Common myeloid progenitor, CD34-positive (primary cell): Measurements from ENCODE around the gene APLF.

Experiments used
- CTCF ChIA-PET: fragments of 350-600 bp; sonication (Branson Sonifier 250); formaldehyde crosslinking; loops from one replicate; lab custom pipeline; 2021; ENCODE audit warnings: antibody characterized with exemption; lab: Charles Lee
- POLR2A ChIA-PET: fragments of 350-600 bp; sonication (Branson Sonifier 250); formaldehyde crosslinking; loops from one replicate; lab custom pipeline; 2021; ENCODE audit warnings: antibody characterized with exemption; lab: Charles Lee
- DNase-seq, 3 donors: peaks; one replicate each; pipeline versions ENCODE4 v3.0.0 to v3.0.0-alpha.2; 2013
- H3K27ac ChIP-seq, 2 experiments: 1 replicate in 1 of 2; 2 replicates in 1 of 2; pipeline ENCODE4 v1.7.0; 2013; ENCODE audit warnings: inconsistent platforms in 2 of 2, low read length in 2 of 2, mild to moderate bottlenecking in 2 of 2, low read depth in 1 of 2, moderate library complexity in 1 of 2; ENCODE audit not compliant: severe bottlenecking in 2 of 2, insufficient read depth in 1 of 2, poor library complexity in 1 of 2
- H3K27me3 ChIP-seq, 5 experiments: replicated peaks in 2 of 5; 1 replicate in 3 of 5; 2 replicates in 2 of 5; pipeline versions ENCODE4 v1.6.1 to v1.7.0; 2013; ENCODE audit warnings: low read length in 4 of 5, mild to moderate bottlenecking in 2 of 5, moderate library complexity in 2 of 5, inconsistent platforms in 1 of 5; ENCODE audit not compliant: insufficient read depth in 5 of 5, control insufficient read depth in 4 of 5
- H3K36me3 ChIP-seq, 4 experiments: 1 replicate in 2 of 4; 2 replicates in 2 of 4; pipeline versions ENCODE4 v1.6.1 to v1.7.0; 2013; ENCODE audit warnings: low read length in 3 of 4, control low read depth in 1 of 4, mild to moderate bottlenecking in 1 of 4; ENCODE audit not compliant: control insufficient read depth in 4 of 4, insufficient read depth in 4 of 4
- H3K4me1 ChIP-seq, 4 experiments: 1 replicate in 3 of 4; 2 replicates in 1 of 4; pipeline versions ENCODE4 v1.6.1 to v1.7.1; 2013; ENCODE audit warnings: low read length in 3 of 4, mild to moderate bottlenecking in 3 of 4, control low read depth in 1 of 4, inconsistent platforms in 1 of 4, moderate library complexity in 1 of 4; ENCODE audit not compliant: control insufficient read depth in 4 of 4, insufficient read depth in 4 of 4; ENCODE audit errors: control extremely low read depth in 1 of 4
- H3K4me3 ChIP-seq, 7 experiments: 1 replicate in 4 of 7; 2 replicates in 3 of 7; pipeline versions ENCODE4 v1.5.1 to v1.7.0; 2013; ENCODE audit warnings: mild to moderate bottlenecking in 7 of 7, low read length in 6 of 7, moderate library complexity in 6 of 7, inconsistent platforms in 2 of 7, low read depth in 2 of 7, control low read depth in 1 of 7; ENCODE audit not compliant: insufficient read depth in 4 of 7, control insufficient read depth in 1 of 7; ENCODE audit errors: extremely low read depth in 1 of 7
- H3K9me3 ChIP-seq, 5 experiments: 1 replicate in 4 of 5; 2 replicates in 1 of 5; pipeline versions ENCODE4 v1.6.1 to v1.7.1; 2013; ENCODE audit warnings: low read length in 4 of 5, mild to moderate bottlenecking in 2 of 5, inconsistent platforms in 1 of 5, low read depth in 1 of 5, moderate library complexity in 1 of 5; ENCODE audit not compliant: control insufficient read depth in 4 of 5, insufficient read depth in 2 of 5; ENCODE audit errors: control extremely low read depth in 1 of 5
- WGBS: methylation state at CpG from one replicate; pipeline ENCODE4 v1.1.5; 2013; ENCODE audit not compliant: insufficient coverage; 5-methylcytosine and 5-hydroxymethylcytosine counted together

The APLF gene

GRCh38 chr2:68464651-68465050 lies 2.7 kb upstream of the APLF start:
- DNase-seq = no peak
- ChIA-PET CTCF (interaction anchor here (0.9 to 3.5 kb wide), 15 partner anchors 8 to 479 kb away, joined by 3 to 48 read pairs (median 3); no protein-coding TSS in a partner anchor), POLR2A (no interaction called here)
- Histone ChIP-seq H3K27me3 (no peaks in the 10 kb centered on the region), H3K4me3 (no peak overlapping the region), H3K36me3 (peaks cover 0 to 3% (median 0%) of the 10 kb centered on the region in 4 experiments), H3K4me1 (peaks cover 2 to 29% (median 18%) of the 10 kb centered on the region in 4 experiments), H3K9me3 (no peaks in the 10 kb centered on the region), H3K27ac (no peak overlapping the region)
- WGBS = 93% methylated on average over 5 of the region's 5 CpGs

- no peak overlapping the region for H3K27ac ChIP-seq
- ChIA-PET CTCF (interaction anchor here (0.9 to 3.5 kb wide), 22 partner anchors 9 to 479 kb away, joined by 3 to 48 read pairs (median 3); no protein-coding TSS in a partner anchor), POLR2A (no interaction called here)
- peaks cover 2 to 29% (median 18%) of the 10 kb centered on the region in 4 experiments for H3K4me1 ChIP-seq
- H3K9me3 ChIP-seq = no peaks in the 10 kb centered on the region
- H3K4me3 ChIP-seq = no peak overlapping the region
- no peaks in the 10 kb centered on the region for H3K27me3 ChIP-seq
- peaks cover 0 to 3% (median 0%) of the 10 kb centered on the region in 4 experiments for H3K36me3 ChIP-seq
- peak in 2 of 3 donors; percentile 68 for DNase-seq
- WGBS = 82% methylated on average over 3 of the region's 7 CpGs
Measured at GRCh38 chr2:68465081-68465916, 2.1 kb upstream of the APLF start.

- WGBS = 1% methylated on average over 11 of the region's 11 CpGs
Measured at GRCh38 chr2:68466361-68466777, 1.0 kb upstream of the APLF start.

GRCh38 chr2:68466778-68467076 lies 658 bp upstream of the APLF start:
- peaks cover 0 to 3% (median 0%) of the 10 kb centered on the region in 4 experiments for H3K36me3 ChIP-seq
- no peaks in the 10 kb centered on the region for H3K27me3 ChIP-seq
- peaks cover 2 to 29% (median 18%) of the 10 kb centered on the region in 4 experiments for H3K4me1 ChIP-seq
- DNase-seq = no peak
- H3K27ac ChIP-seq = peak overlapping the region; percentile 73 to 96
- 0% methylated on average over 16 of the region's 18 CpGs for whole genome bisulfite sequencing
- peak overlapping the region; percentile 66 to 98 (median 96) for H3K4me3 ChIP-seq
- POLR2A ChIA-PET = interaction anchor here (1.3 kb wide), 1 partner anchor 13 kb away, joined by 3 read pairs; no protein-coding TSS in a partner anchor
- CTCF ChIA-PET = interaction anchor here (0.7 to 2.3 kb wide), 13 partner anchors 10 to 458 kb away, joined by 3 to 14 read pairs (median 3); no protein-coding TSS in a partner anchor
- no peaks in the 10 kb centered on the region for H3K9me3 ChIP-seq

More at GRCh38 chr2:68466361-68466777, 1.0 kb upstream of the APLF start:
- Histone ChIP-seq H3K4me3 (peak overlapping the region; percentile 66 to 98 (median 96)), H3K27me3 (no peaks in the 10 kb centered on the region), H3K4me1 (peaks cover 2 to 29% (median 18%) of the 10 kb centered on the region in 4 experiments), H3K27ac (peak overlapping the region in 1 of 2 experiments; percentile 96), H3K36me3 (peaks cover 0 to 3% (median 0%) of the 10 kb centered on the region in 4 experiments), H3K9me3 (no peaks in the 10 kb centered on the region)
- CTCF ChIA-PET = interaction anchor here (0.7 to 2.3 kb wide), 15 partner anchors 10 to 458 kb away, joined by 3 to 14 read pairs (median 3); no protein-coding TSS in a partner anchor
- POLR2A ChIA-PET = interaction anchor here (1.3 kb wide), 1 partner anchor 13 kb away, joined by 3 read pairs; no protein-coding TSS in a partner anchor
- peak; percentile 68 to 93 (median 92) for DNase-seq

- no peaks in the 10 kb centered on the region for H3K9me3 ChIP-seq
- H3K27me3 ChIP-seq = no peaks in the 10 kb centered on the region
- DNase-seq = peak in 1 of 3 donors; percentile 13
- H3K4me3 ChIP-seq = peak overlapping the region in 3 of 7 experiments; percentile 7 to 97 (median 96)
- 83% methylated on average over 1 of the region's 2 CpGs for WGBS
- peaks cover 0 to 3% (median 0%) of the 10 kb centered on the region in 4 experiments for H3K36me3 ChIP-seq
- ChIA-PET POLR2A (interaction anchor here (0.7 kb wide), 2 partner anchors 37 to 38 kb away, joined by 3 to 5 read pairs; no protein-coding TSS in a partner anchor), CTCF (interaction anchor here (0.9 to 2.4 kb wide), 9 partner anchors 9 to 456 kb away, joined by 3 to 10 read pairs (median 4); no protein-coding TSS in a partner anchor)
- H3K4me1 ChIP-seq = peaks cover 2 to 29% (median 18%) of the 10 kb centered on the region in 4 experiments
- H3K27ac ChIP-seq = no peak overlapping the region
Measured at GRCh38 chr2:68468801-68469200, 1.4 kb downstream of the APLF start.

GRCh38 chr2:68469935-68470334 lies 2.5 kb downstream of the APLF start:
- ChIA-PET POLR2A (no interaction called here), CTCF (interaction anchor here (2.4 kb wide), 1 partner anchor 455 kb away, joined by 10 read pairs; no protein-coding TSS in a partner anchor)
- WGBS = no CpG with 5 or more reads among the region's 1 CpG
- H3K4me1 ChIP-seq = peaks cover 2 to 29% (median 18%) of the 10 kb centered on the region in 4 experiments
- H3K4me3 ChIP-seq = no peak overlapping the region
- H3K9me3 ChIP-seq = no peaks in the 10 kb centered on the region
- no peak overlapping the region for H3K27ac ChIP-seq
- H3K36me3 ChIP-seq = no peaks in the 10 kb centered on the region
- no peaks in the 10 kb centered on the region for H3K27me3 ChIP-seq
- DNase-seq = no peak
